Measurements from ENCODE around the gene ITCH.

DNA sequence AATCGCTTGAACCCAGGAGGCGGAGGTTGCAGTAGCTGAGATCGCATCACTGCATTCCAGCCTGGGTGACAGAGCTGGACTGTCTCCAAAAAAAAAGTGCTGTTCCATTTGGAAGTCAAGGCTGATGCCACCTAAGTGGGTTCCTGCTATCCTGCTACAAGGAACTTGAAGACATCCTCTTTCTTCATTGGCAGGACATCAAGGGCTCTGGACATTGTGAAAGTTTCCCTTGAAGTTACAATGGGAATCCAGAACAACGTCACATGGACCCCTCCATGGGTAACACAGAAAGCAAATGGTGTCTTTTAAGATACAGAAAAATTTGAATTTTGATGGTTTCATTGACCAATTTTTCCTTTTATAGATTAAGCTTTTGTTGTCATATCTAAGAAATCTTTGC is 15.5 kb upstream of the ITCH start:
- TF ChIP-seq, protein P1, sequence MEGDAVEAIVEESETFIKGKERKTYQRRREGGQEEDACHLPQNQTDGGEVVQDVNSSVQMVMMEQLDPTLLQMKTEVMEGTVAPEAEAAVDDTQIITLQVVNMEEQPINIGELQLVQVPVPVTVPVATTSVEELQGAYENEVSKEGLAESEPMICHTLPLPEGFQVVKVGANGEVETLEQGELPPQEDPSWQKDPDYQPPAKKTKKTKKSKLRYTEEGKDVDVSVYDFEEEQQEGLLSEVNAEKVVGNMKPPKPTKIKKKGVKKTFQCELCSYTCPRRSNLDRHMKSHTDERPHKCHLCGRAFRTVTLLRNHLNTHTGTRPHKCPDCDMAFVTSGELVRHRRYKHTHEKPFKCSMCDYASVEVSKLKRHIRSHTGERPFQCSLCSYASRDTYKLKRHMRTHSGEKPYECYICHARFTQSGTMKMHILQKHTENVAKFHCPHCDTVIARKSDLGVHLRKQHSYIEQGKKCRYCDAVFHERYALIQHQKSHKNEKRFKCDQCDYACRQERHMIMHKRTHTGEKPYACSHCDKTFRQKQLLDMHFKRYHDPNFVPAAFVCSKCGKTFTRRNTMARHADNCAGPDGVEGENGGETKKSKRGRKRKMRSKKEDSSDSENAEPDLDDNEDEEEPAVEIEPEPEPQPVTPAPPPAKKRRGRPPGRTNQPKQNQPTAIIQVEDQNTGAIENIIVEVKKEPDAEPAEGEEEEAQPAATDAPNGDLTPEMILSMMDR (conservative IDR thresholded peaks at IDR 0.05): no peak
- TF ChIP-seq ZFX (IDR thresholded peaks at IDR 0.05): no peak
